Lung (tissue), 12 donors: ENCODE data around the gene IL34. TPM values are rescaled to one million over a fixed set of nuclear protein-coding genes. Genes with fewer than 3 reads are reported as not detected.

Source experiments
- ATAC-seq: fragments of 200-7000 bp; cut with Tn5 transposase; one replicate; pipeline ENCODE4 v1.9.1; 2020; ENCODE audit warnings: moderate number of reproducible peaks; ENCODE audit not compliant: insufficient read depth, low FRiP score
- DNase-seq, 3 donors: peaks; one replicate each; pipeline ENCODE4 v3.0.0-alpha.2; 2013 to 2017
- H3K27ac ChIP-seq, 2 donors: one replicate each; pipeline ENCODE4 v1.5.1; 2013; ENCODE audit warnings: mild to moderate bottlenecking in 2 of 2, moderate library complexity in 2 of 2, control low read depth in 1 of 2, inconsistent platforms in 1 of 2, low read depth in 1 of 2, low read length in 1 of 2
- H3K27me3 ChIP-seq, 3 donors: one replicate each; pipeline ENCODE4 v1.5.1; 2013; ENCODE audit warnings: low read length in 2 of 3; ENCODE audit not compliant: control insufficient read depth in 3 of 3, insufficient read depth in 3 of 3
- H3K36me3 ChIP-seq, 4 donors: one replicate each; pipeline ENCODE4 v1.5.1; 2013; ENCODE audit warnings: low read length in 4 of 4, mild to moderate bottlenecking in 1 of 4, moderate library complexity in 1 of 4; ENCODE audit not compliant: control insufficient read depth in 4 of 4, insufficient read depth in 4 of 4
- H3K4me1 ChIP-seq, 5 donors: one replicate each; pipeline ENCODE4 v1.5.1; 2013; ENCODE audit warnings: low read length in 5 of 5, mild to moderate bottlenecking in 2 of 5, moderate library complexity in 1 of 5; ENCODE audit not compliant: control insufficient read depth in 5 of 5, insufficient read depth in 5 of 5
- H3K4me3 ChIP-seq: one replicate; pipeline ENCODE4 v1.5.1; 2013; ENCODE audit warnings: mild to moderate bottlenecking, control low read depth, moderate library complexity
- H3K9ac ChIP-seq, 2 donors: one replicate each; pipeline ENCODE4 v1.5.1; 2013; ENCODE audit warnings: low read length in 2 of 2, control low read depth in 1 of 2; ENCODE audit not compliant: insufficient read depth in 1 of 2
- H3K9me3 ChIP-seq, 4 donors: one replicate each; pipeline ENCODE4 v1.5.1; 2013; ENCODE audit warnings: low read length in 3 of 4, mild to moderate bottlenecking in 1 of 4, moderate library complexity in 1 of 4; ENCODE audit not compliant: control insufficient read depth in 4 of 4, insufficient read depth in 3 of 4
- CTCF ChIP-seq: IDR thresholded peaks from 2 replicates; pipeline ENCODE4 v1.5.1; 2012; ENCODE audit warnings: mild to moderate bottlenecking; ENCODE audit errors: control extremely low read depth, extremely low read depth
- WGBS, 2 donors: extraction: QIAGEN DNeasy Blood & Tissue Kit; methylation state at CpG; one replicate each; pipeline ENCODE4 v1.1.7; 2013; 5-methylcytosine and 5-hydroxymethylcytosine counted together
- polyA plus RNA-seq, 2 donors: library from polyadenylated mRNA; stranded (reverse); fragments of 200-250 nt; gene quantifications; one replicate each; pipeline ENCODE4 v1.2.1, GENCODE V29; 2013
- total RNA-seq, 2 donors: library from RNA; depleted of rRNA in 1 of 2; stranded (reverse); fragments of >200 nt in 1 of 2; gene quantifications; one replicate each; pipeline ENCODE4 v1.2.1, GENCODE V29; 2014 to 2021
- donor health status: control.
- donor health status: control.
- donor health status: Bipolar disorder and iron deficiency.
- donor health status: healthy.
- donor health status: DM: yes; HTN: yes; CAD: no.

The IL34 gene
- total and polyA plus RNA-seq, 4 donors: 1.5 to 13.0 (median 7.1) TPM

- no peak for TF ChIP-seq CTCF
- Histone ChIP-seq H3K4me1 (peaks cover 0 to 34% (median 23%) of the 10 kb centered on the region in 5 donors), H3K4me3 (no peak overlapping the region), H3K27ac (peak overlapping the region in 1 of 2 donors; percentile 20), H3K27me3 (no peaks in the 10 kb centered on the region), H3K9ac (no peak overlapping the region), H3K36me3 (peaks cover 9 to 49% (median 36%) of the 10 kb centered on the region in 4 donors), H3K9me3 (no peaks in the 10 kb centered on the region)
- ATAC-seq (no peak), DNase-seq (no peak)
- 87 to 90% methylated on average over 31 of the region's 31 CpGs for WGBS, 2 donors
Measured at GRCh38 chr16:70678898-70679670, 32.7 kb downstream of the IL34 start.

GRCh38 chr16:70679671-70680494 lies 33.5 kb downstream of the IL34 start:
- H3K36me3 ChIP-seq: peaks cover 9 to 42% (median 33%) of the 10 kb centered on the region in 4 donors
- TF ChIP-seq CTCF: no peak
- DNase-seq: no peak
- ATAC-seq: no peak
- peak overlapping the region in 1 of 2 donors; percentile 38 for H3K27ac ChIP-seq
- 80 to 81% methylated on average over 78 to 80 of the region's 80 CpGs for WGBS, 2 donors
- H3K4me1 ChIP-seq: peaks cover 0 to 40% (median 23%) of the 10 kb centered on the region in 5 donors
- H3K27me3 ChIP-seq: no peaks in the 10 kb centered on the region
- no peak overlapping the region for H3K9ac ChIP-seq
- no peak overlapping the region for H3K4me3 ChIP-seq
- no peaks in the 10 kb centered on the region for H3K9me3 ChIP-seq

GRCh38 chr16:70680495-70681381 lies 34.4 kb downstream of the IL34 start:
- no peak for TF ChIP-seq CTCF
- no peaks in the 10 kb centered on the region for H3K27me3 ChIP-seq
- no peak for ATAC-seq
- peak overlapping the region in 1 of 2 donors; percentile 71 for H3K27ac ChIP-seq
- WGBS, 2 donors: 69 to 70% methylated on average over 18 of the region's 18 CpGs
- H3K4me1 ChIP-seq: peaks cover 0 to 40% (median 23%) of the 10 kb centered on the region in 5 donors
- DNase-seq: no peak
- peak overlapping the region in 1 of 2 donors; percentile 55 for H3K9ac ChIP-seq
- peaks cover 5 to 40% (median 32%) of the 10 kb centered on the region in 4 donors for H3K36me3 ChIP-seq
- H3K4me3 ChIP-seq: no peak overlapping the region
- no peaks in the 10 kb centered on the region for H3K9me3 ChIP-seq
